ENCODE results near the gene SGPP2. TPM values are rescaled to one million over a fixed set of nuclear protein-coding genes. Genes with fewer than 3 reads are reported as not detected.

SGPP2 gene
- total and polyA plus RNA-seq, 7 donors: 0.06 to 0.29 (median 0.10) TPM; not detected in 2

DNA sequence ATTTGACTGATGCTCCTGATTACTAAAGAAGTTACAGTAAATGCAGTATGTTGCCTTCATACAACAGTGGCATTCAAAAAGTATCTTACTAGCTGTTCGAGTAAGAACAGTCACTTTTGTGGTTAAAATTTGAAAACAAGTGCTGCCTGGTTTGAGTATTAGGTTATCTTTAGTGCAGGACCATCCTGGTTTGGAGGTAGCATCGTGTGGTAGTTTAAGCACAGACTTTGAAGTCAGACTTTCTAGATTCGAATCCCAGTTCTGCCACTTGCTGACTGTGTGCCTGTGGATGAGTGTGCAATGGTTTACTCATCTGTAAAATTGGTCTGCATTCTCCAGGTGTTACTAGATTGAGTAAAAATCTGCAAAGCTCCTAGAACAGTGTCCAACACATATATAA is 96.8 kb downstream of the SGPP2 start:
- DNase-seq (no peak), ATAC-seq (no peak)
- intact Hi-C loops (cut with DNase I): no loop called here
- H3K27me3 ChIP-seq (ENCODE audit: insufficient read depth in 3 of 3, low read length in 2 of 3): no peaks in the 10 kb centered on the region
- WGBS, 3 donors: 77 to 85% (median 81%) methylated on average over 3 of the region's 3 CpGs
- H3K9me3 ChIP-seq: no peaks in the 10 kb centered on the region
- H3K36me3 ChIP-seq (ENCODE audit: insufficient read depth in 1 of 2, low read depth in 1 of 2): no peaks in the 10 kb centered on the region
- H3K4me3 ChIP-seq: no peak overlapping the region
- peaks cover 13% of the 10 kb centered on the region for H3K4me1 ChIP-seq
- TF ChIP-seq, protein P1, sequence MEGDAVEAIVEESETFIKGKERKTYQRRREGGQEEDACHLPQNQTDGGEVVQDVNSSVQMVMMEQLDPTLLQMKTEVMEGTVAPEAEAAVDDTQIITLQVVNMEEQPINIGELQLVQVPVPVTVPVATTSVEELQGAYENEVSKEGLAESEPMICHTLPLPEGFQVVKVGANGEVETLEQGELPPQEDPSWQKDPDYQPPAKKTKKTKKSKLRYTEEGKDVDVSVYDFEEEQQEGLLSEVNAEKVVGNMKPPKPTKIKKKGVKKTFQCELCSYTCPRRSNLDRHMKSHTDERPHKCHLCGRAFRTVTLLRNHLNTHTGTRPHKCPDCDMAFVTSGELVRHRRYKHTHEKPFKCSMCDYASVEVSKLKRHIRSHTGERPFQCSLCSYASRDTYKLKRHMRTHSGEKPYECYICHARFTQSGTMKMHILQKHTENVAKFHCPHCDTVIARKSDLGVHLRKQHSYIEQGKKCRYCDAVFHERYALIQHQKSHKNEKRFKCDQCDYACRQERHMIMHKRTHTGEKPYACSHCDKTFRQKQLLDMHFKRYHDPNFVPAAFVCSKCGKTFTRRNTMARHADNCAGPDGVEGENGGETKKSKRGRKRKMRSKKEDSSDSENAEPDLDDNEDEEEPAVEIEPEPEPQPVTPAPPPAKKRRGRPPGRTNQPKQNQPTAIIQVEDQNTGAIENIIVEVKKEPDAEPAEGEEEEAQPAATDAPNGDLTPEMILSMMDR (IDR thresholded peaks at IDR 0.05): no peak
- H3K27ac ChIP-seq: no peak overlapping the region

DNA sequence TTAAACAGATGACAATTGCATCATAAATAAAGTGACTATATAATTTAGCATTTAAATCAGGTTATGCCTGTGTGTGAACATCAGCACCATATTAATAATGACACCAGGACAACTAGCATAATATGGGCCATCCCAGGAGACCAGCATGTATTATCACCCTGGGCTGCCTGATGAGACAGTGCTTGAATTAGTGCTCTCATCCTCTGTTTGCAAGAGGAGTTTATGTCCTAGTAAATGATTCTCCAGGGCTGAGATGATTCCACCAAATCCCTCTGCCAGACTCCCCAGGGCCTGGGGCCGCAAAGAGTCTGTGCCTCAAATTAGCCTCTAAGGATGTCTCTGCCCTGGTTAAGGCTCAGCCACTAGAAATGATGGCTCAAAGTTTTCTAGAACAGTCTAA is 97.7 kb downstream of the SGPP2 start:
- WGBS, 3 donors: 39 to 93% (median 91%) methylated on average over 1 of the region's 1 CpG
- no peak for DNase-seq

DNA sequence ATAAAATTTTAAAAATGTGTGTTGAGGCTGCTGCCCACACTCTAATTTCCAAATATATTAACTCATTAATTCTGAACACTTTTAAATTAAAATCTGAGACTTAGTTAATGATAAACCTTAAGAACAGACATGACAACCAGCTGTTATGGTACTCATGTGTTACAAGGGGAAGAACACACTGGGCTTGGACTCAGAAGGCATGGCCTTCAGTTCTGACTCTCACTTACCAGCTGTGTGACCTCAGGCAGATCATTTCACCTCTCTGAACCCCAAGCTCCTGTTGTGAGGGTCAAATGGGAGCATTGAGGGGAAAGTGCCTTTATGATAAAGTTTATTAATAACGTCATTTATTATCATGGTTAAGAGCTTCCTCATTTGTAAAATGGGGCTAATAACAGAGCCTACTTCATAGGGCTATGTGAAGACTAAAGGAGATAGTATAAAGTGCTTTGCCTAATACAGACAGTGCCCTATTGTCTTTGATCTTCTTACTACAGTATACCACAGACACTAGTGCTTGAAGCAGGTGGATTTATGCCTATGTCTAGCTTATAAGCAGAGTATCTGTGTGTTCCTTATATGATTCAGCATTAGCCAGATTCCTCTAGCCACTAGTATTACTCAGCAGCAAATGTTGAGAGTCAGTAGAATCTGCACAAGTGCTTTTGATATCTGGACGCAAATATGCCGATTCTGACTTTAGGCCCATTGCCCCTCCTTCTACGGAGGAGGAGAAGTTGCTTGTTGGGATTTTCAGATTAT is 99.6 kb downstream of the SGPP2 start:
- no peak for DNase-seq
- H3K27me3 ChIP-seq (ENCODE audit: insufficient read depth in 3 of 3, low read length in 2 of 3): no peaks in the 10 kb centered on the region
- no peak overlapping the region for H3K27ac ChIP-seq
- TF ChIP-seq, protein P1 (IDR thresholded peaks at IDR 0.05): no peak
- no peak overlapping the region for H3K4me3 ChIP-seq
- no peaks in the 10 kb centered on the region for H3K36me3 ChIP-seq (ENCODE audit: insufficient read depth in 1 of 2, low read depth in 1 of 2)
- no peaks in the 10 kb centered on the region for H3K9me3 ChIP-seq
- peaks cover 4% of the 10 kb centered on the region for H3K4me1 ChIP-seq
- ATAC-seq: no peak
- intact Hi-C loops (cut with DNase I): no loop called here
- WGBS, 3 donors: 82 to 87% (median 84%) methylated on average over 4 of the region's 4 CpGs

More for the DNA sequence above, 97.7 kb downstream of the SGPP2 start:
- Histone ChIP-seq H3K27ac (no peak overlapping the region), H3K4me1 (peaks cover 13% of the 10 kb centered on the region), H3K9me3 (no peaks in the 10 kb centered on the region), H3K27me3 (ENCODE audit: insufficient read depth in 3 of 3, low read length in 2 of 3) (no peaks in the 10 kb centered on the region), H3K36me3 (ENCODE audit: insufficient read depth in 1 of 2, low read depth in 1 of 2) (no peaks in the 10 kb centered on the region), H3K4me3 (no peak overlapping the region)
- intact Hi-C loops (cut with DNase I): no loop called here
- TF ChIP-seq, protein P1 (IDR thresholded peaks at IDR 0.05): no peak
- ATAC-seq: no peak

DNA sequence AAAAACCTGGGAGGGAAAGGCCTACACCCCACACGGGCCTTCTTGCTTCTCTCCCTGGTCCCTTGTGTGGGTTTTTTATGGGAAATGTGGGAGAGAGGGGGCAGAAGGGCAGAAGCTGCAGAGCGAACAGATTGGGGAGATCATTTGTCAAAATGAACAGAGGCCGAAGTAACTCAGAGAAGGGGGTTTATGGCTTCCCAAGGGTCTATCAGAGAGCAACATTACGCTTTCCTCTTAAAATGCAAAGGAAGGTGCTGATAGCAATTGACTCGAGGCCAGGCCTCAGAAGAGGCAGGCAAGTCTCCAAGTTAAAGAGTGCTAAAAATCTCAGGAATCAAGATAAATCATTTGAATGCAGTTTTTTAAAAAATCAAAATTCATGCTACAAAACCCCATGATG is 101.5 kb downstream of the SGPP2 start:
- Histone ChIP-seq H3K27me3 (ENCODE audit: insufficient read depth in 3 of 3, low read length in 2 of 3) (no peaks in the 10 kb centered on the region), H3K4me1 (no peaks in the 10 kb centered on the region), H3K27ac (no peak overlapping the region), H3K4me3 (no peak overlapping the region), H3K36me3 (ENCODE audit: insufficient read depth in 1 of 2, low read depth in 1 of 2) (no peaks in the 10 kb centered on the region), H3K9me3 (no peaks in the 10 kb centered on the region)
- DNase-seq (no peak), ATAC-seq (no peak)
- TF ChIP-seq, protein P1 (IDR thresholded peaks at IDR 0.05): no peak
- intact Hi-C loops (cut with DNase I): no loop called here
- WGBS, 3 donors: 51 to 59% (median 59%) methylated on average over 5 of the region's 5 CpGs

Data from psoas muscle (tissue), 8 donors.